MCF 10A (cell line): ENCODE results near the gene CLCN4. TPM values are rescaled to one million over a fixed set of nuclear protein-coding genes. Genes with fewer than 3 reads are reported as not detected.

Experiments used
- BruUV-seq: library from RNA; stranded (reverse); fragments of 400-500 nt; replicated peaks from 2 replicates; lab custom pipeline; 2021; lab: Mats Ljungman, UMichigan
- CTCF ChIA-PET: fragments of 300-600 bp; sonication (Branson Sonifier 250); formaldehyde crosslinking; extraction: SDS; loops from one replicate; lab custom pipeline; 2021; ENCODE audit warnings: antibody characterized with exemption, inconsistent platforms; lab: Yijun Ruan, JAX
- POLR2A ChIA-PET: fragments of 300-600, 350-650 bp; sonication (Branson Sonifier 250); formaldehyde crosslinking; extraction: SDS; loops from one replicate; lab custom pipeline; 2020; ENCODE audit warnings: antibody characterized with exemption, inconsistent platforms; lab: Yijun Ruan, JAX
- DNase-seq: peaks from one replicate; pipeline ENCODE4 v3.0.0-alpha.2; 2018; ENCODE audit not compliant: unreplicated experiment
- H3K27ac Mint-ChIP-seq: one replicate; pipeline ENCODE4 v1.8.0; 2022; ENCODE audit warnings: mild to moderate bottlenecking, low read depth, mixed read lengths; ENCODE audit not compliant: unreplicated experiment
- H3K27me3 Mint-ChIP-seq: one replicate; pipeline ENCODE4 v1.8.0; 2022; ENCODE audit warnings: mixed read lengths; ENCODE audit not compliant: insufficient read depth, unreplicated experiment
- H3K36me3 Mint-ChIP-seq: one replicate; pipeline ENCODE4 v1.8.0; 2022; ENCODE audit warnings: mild to moderate bottlenecking, moderate library complexity, mixed read lengths; ENCODE audit not compliant: insufficient read depth, unreplicated experiment
- H3K4me1 Mint-ChIP-seq: one replicate; pipeline ENCODE4 v1.8.0; 2022; ENCODE audit warnings: mixed read lengths; ENCODE audit not compliant: insufficient read depth, unreplicated experiment
- H3K4me3 Mint-ChIP-seq: one replicate; pipeline ENCODE4 v1.8.0; 2022; ENCODE audit warnings: mild to moderate bottlenecking, moderate library complexity, mixed read lengths; ENCODE audit not compliant: unreplicated experiment
- H3K9me3 Mint-ChIP-seq: one replicate; pipeline ENCODE4 v1.8.0; 2022; ENCODE audit warnings: mixed read lengths; ENCODE audit not compliant: unreplicated experiment
- CTCF ChIP-seq: fragments of 200-600 bp; IDR thresholded peaks from one replicate; pipeline ENCODE4 v1.8.0; 2022; ENCODE audit warnings: antibody characterized with exemption, mild to moderate bottlenecking; ENCODE audit not compliant: unreplicated experiment
- intact Hi-C: fragments of 100-400 bp; cut with micrococcal nuclease; formaldehyde crosslinking; loops from 2 replicates; pipeline ENCODE4 v1.14.1; 2022
- total RNA-seq: library from RNA; stranded (reverse); gene quantifications from 2 replicates; pipeline ENCODE4 v1.2.3, GENCODE V29; 2022

CLCN4 gene
- total RNA-seq, 1 experiment from 2014 or later, result 7.3 TPM

GRCh38 chrX:10119399-10119990 is 37.3 kb upstream of the CLCN4 start:
- peaks cover 31% of the 10 kb centered on the region for H3K36me3 Mint-ChIP-seq
- BruUV-seq, result no TSS peak
- CTCF ChIA-PET, result interaction anchor here (0.5 to 9.0 kb wide), 80 partner anchors 8 to 1305 kb away, joined by 3 to 178 read pairs (median 4); no protein-coding TSS in a partner anchor
- H3K4me1 Mint-ChIP-seq, result no peaks in the 10 kb centered on the region
- intact Hi-C loops, result loop anchor here (1.0 to 5.0 kb wide), 6 partner anchors 124 to 1376 kb away; no protein-coding TSS in a partner anchor
- DNase-seq, result peak; percentile 80
- no peak overlapping the region for H3K27ac Mint-ChIP-seq
- peaks cover 9% of the 10 kb centered on the region for H3K9me3 Mint-ChIP-seq
- peak; percentile 100 for TF ChIP-seq CTCF
- no peaks in the 10 kb centered on the region for H3K27me3 Mint-ChIP-seq
- POLR2A ChIA-PET, result interaction anchor here (1.4 kb wide), 1 partner anchor 102 kb away, joined by 3 read pairs; no protein-coding TSS in a partner anchor
- no peak overlapping the region for H3K4me3 Mint-ChIP-seq

DNA sequence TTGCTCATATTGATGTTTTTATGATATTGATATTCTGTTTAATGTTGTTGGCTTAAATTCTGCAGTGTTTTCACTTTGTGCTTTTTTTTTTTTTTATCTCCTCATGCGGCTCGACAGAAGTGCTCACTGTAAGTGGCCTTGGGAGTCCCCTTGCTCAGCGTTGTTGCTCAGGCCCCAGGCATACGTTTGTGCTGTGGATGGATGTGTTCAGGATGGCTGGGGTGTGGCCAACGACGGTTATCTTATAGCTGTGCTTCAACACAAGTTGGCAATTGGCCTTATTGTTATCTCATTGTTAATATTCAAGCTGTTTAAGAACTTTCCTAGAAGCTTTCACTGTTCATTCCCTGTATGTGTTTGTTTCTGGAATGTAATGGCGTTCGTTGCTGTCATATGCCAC is 36.4 kb upstream of the CLCN4 start:
- DNase-seq, result no peak
- Mint-ChIP-seq H3K4me3 (no peak overlapping the region), H3K4me1 (no peaks in the 10 kb centered on the region), H3K36me3 (peaks cover 31% of the 10 kb centered on the region), H3K27me3 (no peaks in the 10 kb centered on the region), H3K27ac (no peak overlapping the region), H3K9me3 (peaks cover 9% of the 10 kb centered on the region)
- BruUV-seq, result no TSS peak
- intact Hi-C loops, result no loop called here
- TF ChIP-seq CTCF, result no peak
- POLR2A ChIA-PET, result interaction anchor here (1.4 kb wide), 1 partner anchor 103 kb away, joined by 3 read pairs; no protein-coding TSS in a partner anchor
- CTCF ChIA-PET, result interaction anchor here (0.6 to 9.0 kb wide), 59 partner anchors 8 to 1306 kb away, joined by 3 to 178 read pairs (median 4); partner anchors contain the start of gene CLCN4

GRCh38 chrX:10120828-10121227 is 35.9 kb upstream of the CLCN4 start:
- no peak overlapping the region for H3K4me3 Mint-ChIP-seq
- peaks cover 9% of the 10 kb centered on the region for H3K9me3 Mint-ChIP-seq
- ChIA-PET POLR2A (interaction anchor here (1.4 kb wide), 1 partner anchor 103 kb away, joined by 3 read pairs; no protein-coding TSS in a partner anchor), CTCF (interaction anchor here (0.7 to 9.0 kb wide), 20 partner anchors 10 to 1072 kb away, joined by 3 to 178 read pairs (median 8); partner anchors contain the start of gene CLCN4)
- no peak for DNase-seq
- TF ChIP-seq CTCF, result no peak
- no peak overlapping the region for H3K27ac Mint-ChIP-seq
- H3K36me3 Mint-ChIP-seq, result peaks cover 31% of the 10 kb centered on the region
- no TSS peak for BruUV-seq
- no peaks in the 10 kb centered on the region for H3K4me1 Mint-ChIP-seq
- H3K27me3 Mint-ChIP-seq, result no peaks in the 10 kb centered on the region
- intact Hi-C loops, result no loop called here

DNA sequence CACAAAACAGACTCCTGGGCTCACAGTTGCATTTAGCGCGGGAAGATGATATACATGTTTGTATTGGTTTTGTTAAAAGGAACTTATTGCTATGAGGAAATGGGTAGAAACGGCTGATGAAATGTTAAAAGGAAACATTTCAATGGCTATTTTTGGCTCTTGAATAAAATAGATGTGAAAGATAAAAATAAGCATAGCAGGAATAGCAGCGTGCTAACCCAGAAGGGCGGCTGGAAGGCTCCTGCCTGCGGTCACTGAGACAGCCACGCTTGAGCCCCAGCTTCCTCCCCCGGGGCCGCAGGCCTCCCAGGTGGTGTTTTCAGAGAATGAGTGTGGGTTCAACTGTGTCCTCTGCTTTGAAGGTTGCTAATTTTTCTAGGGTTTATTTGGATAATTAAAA is 35.0 kb upstream of the CLCN4 start:
- no peak overlapping the region for H3K27ac Mint-ChIP-seq

More for the DNA sequence above, 35.0 kb upstream of the CLCN4 start:
- BruUV-seq, result no TSS peak
- POLR2A ChIA-PET, result no interaction called here
- Mint-ChIP-seq H3K4me3 (no peak overlapping the region), H3K4me1 (no peaks in the 10 kb centered on the region), H3K9me3 (peaks cover 17% of the 10 kb centered on the region), H3K36me3 (peaks cover 31% of the 10 kb centered on the region), H3K27me3 (no peaks in the 10 kb centered on the region)
- DNase-seq, result no peak
- CTCF ChIA-PET, result interaction anchor here (0.9 to 6.7 kb wide), 2 partner anchors 24 to 131 kb away, joined by 3 to 54 read pairs; no protein-coding TSS in a partner anchor
- intact Hi-C loops, result no loop called here
- TF ChIP-seq CTCF, result no peak
